ENCODE data around the gene SLC25A46. TPM values are rescaled to one million over a fixed set of nuclear protein-coding genes. Genes with fewer than 3 reads are reported as not detected.
"Not testable (repeated sequence)": the region's sequence is repeated elsewhere in the genome, so short reads cannot be mapped to it uniquely, and the experiment has no call there.

SLC25A46 gene
- total RNA-seq, 1 donor from 2014 or later, result 48.3 TPM

DNA sequence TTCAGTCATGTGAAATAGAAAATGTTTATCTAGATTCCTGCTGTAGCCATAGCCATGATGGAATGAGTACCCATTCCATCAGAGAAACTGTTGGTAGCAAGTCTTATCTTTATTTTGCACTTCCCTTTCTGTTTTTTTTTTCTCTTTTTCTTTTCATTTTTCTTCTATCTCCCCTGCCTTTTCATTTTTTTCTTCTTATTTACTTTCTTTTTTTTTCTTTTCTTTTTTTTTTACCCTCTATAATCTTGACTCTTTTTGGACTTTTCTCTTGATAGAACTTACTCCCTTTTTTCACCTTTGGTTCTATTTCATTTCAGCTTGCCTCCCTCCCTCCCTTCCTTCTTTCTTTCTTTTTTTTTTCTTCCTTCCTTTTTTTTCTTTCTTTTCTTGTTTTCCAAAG lies 15.4 kb downstream of the SLC25A46 start:
- no peak for DNase-seq (ENCODE audit: low spot score)

DNA sequence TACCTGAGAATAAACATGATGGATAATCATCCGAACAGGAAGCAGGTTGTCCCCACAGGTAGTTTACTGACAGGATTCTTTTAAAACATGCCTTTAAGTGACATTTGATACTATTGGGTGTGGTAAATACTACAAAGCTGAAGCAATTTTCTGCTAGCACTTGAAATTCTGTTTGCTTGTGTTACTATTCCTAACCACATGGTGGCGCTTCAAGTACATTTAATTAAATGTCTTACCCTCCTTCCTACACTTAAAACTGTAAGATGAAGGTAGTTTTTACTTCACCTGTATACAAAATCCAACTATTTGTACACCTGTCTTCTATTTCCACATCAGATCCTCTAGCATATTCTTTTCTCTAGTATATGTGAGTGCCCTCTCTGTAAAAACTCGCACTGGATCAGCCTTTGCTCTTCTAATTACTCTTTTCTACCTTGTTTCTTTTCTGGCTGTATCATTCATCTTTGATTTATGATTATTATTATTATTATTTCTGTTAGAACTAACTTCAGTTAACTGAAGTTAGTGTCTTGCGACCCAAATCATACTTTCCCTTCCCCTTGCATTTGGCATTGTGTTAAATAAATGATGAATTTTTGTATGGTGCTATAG lies 18.4 kb downstream of the SLC25A46 start:
- DNase-seq (ENCODE audit: low spot score), result no peak

DNA sequence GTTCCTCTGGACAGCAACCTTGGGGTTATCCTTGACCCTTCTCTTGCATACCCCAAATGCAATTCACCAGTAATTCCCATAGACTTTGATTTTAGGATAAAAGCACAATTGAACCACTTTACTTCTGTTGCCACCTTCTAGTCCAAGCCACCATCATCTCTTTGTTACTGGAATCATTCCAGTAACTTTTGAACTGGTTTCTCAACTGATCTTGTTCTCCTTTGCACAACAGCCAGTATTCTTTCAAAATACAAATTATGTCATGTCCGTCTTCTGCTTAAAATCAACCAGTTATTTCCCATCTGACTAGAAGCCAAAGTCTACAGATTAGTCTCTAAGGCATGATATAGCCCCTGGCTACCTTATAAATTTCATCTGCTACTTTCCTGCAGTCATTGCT lies 21.4 kb downstream of the SLC25A46 start:
- no peak for DNase-seq (ENCODE audit: low spot score)

DNA sequence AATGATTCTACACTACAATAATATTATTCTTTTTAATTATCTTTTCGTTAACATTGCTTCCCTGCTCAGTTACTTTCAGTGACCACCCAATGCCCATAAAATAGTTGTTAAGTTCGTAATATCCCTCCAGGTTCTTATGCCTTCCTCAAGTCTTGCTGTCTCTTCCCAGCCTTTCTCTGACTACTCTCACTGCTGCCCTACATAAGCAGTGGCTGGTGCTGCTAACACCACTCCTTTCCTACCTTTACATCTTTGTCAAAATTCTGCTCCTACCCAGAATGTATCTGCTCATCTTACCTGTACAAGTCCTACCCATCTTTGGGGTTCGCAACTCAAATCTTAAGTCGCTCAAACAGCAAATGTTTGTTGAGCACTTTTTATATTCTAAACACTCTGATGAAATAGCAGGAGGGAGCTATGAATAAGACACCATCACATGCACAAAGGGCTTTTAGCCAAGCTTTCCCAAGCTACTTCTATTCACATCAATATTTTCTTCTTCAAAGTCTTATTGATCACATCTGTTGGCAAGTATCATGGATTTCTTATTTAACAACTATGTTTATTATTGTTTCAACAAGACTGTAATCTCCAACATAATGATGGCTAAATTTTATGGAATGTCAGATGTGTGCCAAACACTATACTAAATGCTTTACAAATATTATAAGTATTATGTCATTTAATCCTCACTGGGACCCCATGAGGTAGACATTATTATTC lies 29.5 kb downstream of the SLC25A46 start:
- DNase-seq (ENCODE audit: low spot score), result no peak

DNA sequence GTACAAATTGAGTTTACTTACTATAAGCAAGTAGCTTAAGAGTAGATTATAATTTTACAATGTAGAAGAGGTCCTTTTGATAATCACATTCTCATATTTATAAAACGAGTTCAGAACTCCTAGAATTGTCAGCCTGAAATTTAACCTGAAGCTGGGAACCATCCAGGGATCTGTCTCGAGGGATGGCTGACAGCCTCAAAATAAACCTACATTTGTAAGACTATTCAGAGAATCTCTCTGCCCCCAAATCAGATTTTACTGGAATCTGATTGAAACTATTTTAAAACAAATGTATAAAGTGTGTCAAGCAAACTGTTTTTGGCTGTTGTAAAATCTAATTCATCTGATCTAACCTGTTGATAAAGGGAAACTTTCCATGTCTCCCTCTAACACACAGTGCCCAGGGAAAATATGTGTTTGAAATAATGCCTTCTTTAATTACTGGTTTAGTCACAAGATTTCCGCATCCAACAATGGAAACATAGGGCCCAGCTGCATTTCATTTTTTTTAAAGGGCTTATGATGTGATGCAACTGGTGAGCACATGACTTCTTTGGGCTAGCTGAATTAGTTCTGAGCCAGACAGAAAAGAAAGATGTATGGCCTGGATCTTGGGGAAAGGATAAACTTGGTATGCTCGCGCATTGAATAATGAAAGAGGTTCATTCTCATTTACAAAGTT lies 30.3 kb downstream of the SLC25A46 start:
- DNase-seq (ENCODE audit: low spot score), result no peak

DNA sequence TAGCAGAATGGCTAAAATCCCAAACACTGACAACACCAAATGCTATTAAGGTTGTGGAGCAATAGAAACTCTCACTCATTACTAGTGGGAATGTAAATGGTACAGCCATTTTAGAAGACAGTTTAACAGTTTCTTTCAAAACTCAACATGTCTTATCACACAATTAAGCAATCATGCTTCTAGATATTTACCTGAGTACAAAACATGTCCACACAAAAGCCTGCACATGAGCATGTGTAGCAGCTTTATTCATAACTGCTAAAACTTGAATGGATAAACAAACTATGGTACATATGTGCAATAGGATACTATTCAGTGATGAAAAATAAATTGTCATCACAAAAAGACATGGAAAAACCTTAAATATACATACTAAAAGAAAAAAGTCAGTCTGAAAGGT lies 31.5 kb downstream of the SLC25A46 start:
- no peak for DNase-seq (ENCODE audit: low spot score)

DNA sequence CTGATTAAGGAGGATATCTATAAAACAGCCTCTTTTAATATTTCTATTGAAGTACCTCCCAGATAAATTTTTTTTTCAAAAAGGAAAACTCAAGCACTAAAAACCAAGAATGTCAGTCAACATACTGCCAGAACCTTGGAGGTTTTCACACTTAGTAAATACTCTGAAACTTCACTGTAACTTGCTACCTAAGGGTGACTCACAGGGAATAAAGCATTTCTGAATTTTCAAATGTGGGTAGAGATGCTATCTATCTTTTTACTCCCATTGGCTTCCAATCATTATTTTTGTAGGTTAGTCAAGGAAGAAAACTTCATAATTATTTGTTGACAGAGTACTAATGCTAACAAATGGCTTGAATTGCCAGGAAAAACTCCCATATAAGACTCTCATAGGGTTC lies 46.1 kb downstream of the SLC25A46 start:
- DNase-seq (ENCODE audit: low spot score), result no peak

DNA sequence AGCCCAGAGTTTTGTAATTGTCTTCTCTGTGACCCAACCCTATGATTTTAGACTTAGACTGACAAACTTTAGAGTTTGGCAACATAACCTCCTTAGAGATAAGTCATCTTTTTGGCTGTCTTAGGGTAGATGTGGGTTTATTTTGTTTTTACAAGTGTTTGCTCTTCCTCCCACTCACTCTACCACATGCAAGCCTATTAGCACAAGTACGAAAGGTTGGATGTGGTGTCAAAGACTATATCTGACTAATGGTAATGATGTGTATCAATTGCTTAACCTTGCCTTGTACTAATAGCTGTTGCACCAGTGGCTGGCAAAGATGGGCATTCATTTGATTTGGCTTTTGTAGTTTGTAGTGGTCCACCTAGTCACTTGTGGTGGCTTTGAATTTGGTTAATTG lies 46.5 kb downstream of the SLC25A46 start:
- DNase-seq (ENCODE audit: low spot score), result no peak

DNA sequence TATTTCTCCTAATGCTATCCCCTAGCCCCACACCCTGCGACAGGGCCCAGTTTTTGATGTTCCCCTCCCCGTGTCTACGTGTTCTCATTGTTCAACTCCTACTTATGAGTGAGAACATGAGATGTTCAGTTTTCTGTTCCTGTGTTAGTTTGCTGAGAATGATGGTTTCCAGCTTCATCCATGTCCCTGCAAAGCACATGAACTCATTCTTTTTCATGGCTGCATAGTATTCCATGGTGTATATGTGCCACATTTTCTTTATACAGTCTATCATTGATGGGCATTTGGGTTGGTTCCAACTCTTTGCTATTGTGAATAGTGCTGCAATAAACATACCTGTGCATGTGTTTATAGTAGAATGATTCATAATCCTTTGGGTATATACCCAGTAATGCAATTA lies 49.2 kb downstream of the SLC25A46 start:
- not testable (repeated sequence) for DNase-seq (ENCODE audit: low spot score)

DNA sequence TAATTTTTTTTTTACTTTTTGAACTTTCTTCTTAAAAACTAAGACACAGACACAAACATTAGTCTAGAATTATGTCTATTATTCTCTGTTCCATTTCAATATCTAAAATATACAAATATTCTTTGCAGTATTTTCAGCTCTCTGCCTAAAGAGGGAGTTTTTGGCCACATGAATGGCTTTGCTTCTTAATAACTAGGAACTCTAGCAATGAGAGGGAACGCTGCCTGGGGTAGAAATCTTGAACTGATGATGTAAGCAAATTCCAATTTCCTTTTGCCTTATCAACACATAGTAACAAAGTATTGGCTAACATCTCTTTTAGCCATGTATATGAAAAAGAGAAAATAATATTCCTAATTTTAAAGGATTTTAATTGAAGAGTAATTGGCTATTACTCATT lies 51.9 kb downstream of the SLC25A46 start:
- no peak for DNase-seq (ENCODE audit: low spot score)

DNA sequence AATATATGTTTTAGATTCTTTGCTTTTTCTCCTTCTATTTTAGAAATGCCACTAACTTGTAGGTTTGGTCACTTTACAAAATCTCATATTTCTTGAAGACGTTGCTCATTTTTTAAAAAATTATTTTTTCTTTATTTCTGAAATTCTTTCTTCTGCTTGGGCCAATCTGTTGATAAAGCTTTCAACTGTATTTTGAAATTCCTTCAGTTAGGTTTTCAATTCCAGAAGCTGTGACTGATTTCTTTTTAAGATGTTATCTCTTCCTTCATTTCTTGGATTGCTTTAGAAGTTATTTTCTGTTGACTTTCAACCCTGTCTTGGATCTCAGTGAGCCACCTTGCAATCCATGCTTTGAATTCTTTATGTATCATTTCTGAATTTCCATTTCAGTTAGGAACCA lies 64.2 kb downstream of the SLC25A46 start:
- no peak for DNase-seq (ENCODE audit: low spot score)

DNA sequence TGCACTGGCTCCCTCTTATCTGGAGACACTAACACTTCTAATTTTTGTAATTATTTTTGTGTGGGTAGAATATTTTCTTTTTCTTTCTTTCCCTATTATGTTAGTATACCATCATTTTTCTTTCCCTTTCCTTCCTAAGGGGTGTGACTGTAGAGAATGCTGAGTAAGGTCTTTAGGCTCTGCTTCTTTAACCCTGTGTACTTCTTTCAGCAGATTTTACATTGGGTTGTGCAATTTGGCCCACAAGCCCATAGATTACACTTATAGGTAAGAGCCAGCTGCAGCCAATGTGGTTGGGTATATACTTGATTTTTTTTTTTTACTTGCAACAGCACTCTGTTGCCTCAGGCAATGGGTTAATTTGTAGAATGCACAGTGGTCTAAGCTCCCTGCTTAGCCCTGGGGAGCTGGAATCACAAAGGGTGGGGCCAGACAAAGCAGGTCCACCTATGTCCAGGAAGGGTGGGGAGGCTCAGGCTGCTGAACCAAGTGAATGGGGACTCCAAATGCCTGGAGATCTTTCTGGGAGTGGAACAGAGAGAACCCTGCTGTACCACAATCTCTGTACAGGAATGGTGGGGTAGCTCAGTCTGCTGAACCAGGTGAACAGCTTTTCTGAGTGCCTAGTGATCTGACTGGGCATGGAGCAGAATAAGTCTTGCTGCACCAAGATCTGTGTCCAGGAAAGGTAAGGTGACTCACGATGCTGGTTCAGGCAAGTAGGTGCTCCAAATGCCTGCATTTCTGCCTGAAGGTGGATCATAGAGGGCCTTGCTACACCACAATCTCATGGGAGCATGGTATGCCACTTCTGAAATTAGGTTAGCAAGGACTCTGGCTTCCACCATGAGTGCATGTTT lies 64.9 kb downstream of the SLC25A46 start:
- DNase-seq (ENCODE audit: low spot score), result no peak

DNA sequence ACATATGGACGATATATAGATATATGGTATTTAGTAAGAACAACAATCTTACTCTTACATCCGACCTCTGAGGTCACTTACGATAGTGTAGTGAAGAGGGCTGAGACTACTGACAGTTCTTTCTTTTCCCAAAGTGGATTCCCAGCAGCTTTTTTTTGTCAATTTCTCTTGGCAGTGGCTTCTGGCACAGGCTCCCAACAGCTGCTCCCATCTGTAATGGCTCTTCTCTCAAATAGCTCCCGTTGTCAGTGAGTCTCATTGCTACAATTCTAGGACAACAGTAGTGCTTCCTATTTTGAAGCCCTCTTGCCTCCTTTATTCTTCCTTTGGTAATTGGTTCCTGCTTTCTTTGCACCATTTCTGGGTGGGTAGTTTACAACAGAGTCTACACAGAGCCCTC lies 68.4 kb downstream of the SLC25A46 start:
- no peak for DNase-seq (ENCODE audit: low spot score)

DNA sequence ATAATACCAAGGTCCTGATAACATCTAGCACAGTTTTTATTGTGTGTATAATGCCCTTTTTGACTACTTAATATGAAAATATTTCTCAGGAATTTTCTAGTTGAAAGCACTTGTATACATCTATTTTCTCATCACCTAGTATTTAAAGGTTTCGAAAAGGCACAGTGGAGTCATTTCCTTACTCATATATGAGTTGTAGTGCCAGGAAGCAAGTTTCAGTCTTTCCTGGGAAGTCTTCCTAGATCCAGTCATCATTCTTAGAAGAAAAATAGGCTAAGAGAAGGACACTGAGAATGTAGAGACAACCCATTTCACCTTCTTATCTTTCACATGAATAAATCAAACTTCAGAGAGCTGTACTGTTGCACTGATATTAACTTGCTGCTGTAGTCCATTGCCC lies 70.2 kb downstream of the SLC25A46 start:
- DNase-seq (ENCODE audit: low spot score), result no peak

Other genes starting within 250 kb of the SLC25A46 start
- 2.5 TPM for gene TMEM232, start 12.3 kb upstream of the SLC25A46 start, total RNA-seq